Measurements from ENCODE around the gene FOXO3.

DNA sequence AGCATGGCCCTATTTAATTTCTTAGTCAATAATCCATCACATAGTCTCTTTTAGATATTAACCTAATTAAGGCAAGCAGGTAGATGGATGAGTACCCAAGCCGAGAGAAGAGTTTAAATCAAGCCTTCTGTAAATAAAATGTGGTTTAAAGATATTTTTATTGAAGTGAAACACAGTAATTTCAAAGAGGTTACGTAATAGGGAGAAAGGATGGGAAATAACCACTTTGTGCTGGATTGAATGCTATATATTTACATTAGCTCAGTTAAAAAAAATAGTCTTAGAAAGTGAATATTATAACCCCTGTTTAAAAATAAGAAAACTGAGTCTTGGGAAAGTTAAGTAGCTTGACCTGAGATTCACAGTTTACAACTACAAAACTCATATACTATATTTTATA is 37.0 kb upstream of the FOXO3 start:
- TF ChIP-seq, protein P1, sequence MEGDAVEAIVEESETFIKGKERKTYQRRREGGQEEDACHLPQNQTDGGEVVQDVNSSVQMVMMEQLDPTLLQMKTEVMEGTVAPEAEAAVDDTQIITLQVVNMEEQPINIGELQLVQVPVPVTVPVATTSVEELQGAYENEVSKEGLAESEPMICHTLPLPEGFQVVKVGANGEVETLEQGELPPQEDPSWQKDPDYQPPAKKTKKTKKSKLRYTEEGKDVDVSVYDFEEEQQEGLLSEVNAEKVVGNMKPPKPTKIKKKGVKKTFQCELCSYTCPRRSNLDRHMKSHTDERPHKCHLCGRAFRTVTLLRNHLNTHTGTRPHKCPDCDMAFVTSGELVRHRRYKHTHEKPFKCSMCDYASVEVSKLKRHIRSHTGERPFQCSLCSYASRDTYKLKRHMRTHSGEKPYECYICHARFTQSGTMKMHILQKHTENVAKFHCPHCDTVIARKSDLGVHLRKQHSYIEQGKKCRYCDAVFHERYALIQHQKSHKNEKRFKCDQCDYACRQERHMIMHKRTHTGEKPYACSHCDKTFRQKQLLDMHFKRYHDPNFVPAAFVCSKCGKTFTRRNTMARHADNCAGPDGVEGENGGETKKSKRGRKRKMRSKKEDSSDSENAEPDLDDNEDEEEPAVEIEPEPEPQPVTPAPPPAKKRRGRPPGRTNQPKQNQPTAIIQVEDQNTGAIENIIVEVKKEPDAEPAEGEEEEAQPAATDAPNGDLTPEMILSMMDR (IDR thresholded peaks at IDR 0.05): no peak
- no peak for TF ChIP-seq POLR2A (IDR thresholded peaks at IDR 0.05)
